Kidney capillary endothelial cell (primary cell): ENCODE measurements around the gene TMEM109.

Experiments used
- DNase-seq: peaks from one replicate; pipeline ENCODE4 v3.0.0-alpha.2; 2018; ENCODE audit warnings: low spot score

The TMEM109 gene

DNA sequence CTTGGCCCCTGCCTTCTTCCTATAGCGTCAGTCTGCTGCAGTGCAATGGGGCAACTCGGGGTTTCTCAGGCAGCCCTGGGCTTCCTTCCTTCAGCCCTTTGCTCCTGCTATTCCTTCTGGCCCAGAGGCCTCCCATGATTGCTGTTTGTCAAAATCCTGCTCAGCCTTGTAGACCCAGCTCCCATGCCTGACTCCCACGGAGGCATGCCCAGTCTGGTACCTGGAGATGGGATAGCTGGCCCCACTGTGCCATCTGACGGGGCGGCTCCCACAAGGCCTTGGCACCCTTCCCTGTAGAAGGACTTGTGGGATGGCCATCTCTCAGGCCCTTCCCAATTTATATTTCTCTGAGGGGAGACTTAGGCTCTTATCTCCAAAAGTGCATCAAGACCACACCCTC, 56.9 kb downstream of the TMEM109 start:
- no peak for DNase-seq

DNA sequence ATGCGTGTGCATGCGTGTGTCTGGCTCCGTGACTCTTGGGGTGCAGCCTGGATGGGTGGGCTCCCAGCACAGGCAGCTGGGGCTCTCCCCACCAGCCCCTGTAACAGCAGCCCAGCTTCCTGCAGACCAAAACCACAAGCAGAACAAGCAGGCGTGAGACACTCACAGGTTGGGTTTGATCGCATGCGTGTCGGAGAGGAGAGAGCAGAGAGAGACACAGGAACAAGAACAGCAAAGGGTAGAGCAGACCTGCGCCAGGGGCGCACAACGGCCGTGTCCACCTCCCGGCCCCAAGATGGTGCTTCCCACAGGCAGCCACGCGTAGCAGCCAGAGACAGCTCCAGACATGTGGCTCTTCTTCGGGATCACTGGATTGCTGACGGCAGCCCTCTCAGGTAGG, 57.6 kb downstream of the TMEM109 start, which contains the start of gene CD6:
Gene CD6, plus strand, starts transcription at position 161 of the 400 bp plus-strand sequence. Its CDS starts 186 bp downstream, at position 347.
- no peak for DNase-seq

GRCh38 chr11:60972182-60973030, 58.4 kb downstream of the TMEM109 start:
- no peak for DNase-seq
